Lung (tissue), 12 donors: Measurements from ENCODE around the gene TOPORS. TPM values are rescaled to one million over a fixed set of nuclear protein-coding genes. Genes with fewer than 3 reads are reported as not detected.

Experiments used
- ATAC-seq: fragments of 200-7000 bp; cut with Tn5 transposase; one replicate; pipeline ENCODE4 v1.9.1; 2020; ENCODE audit warnings: moderate number of reproducible peaks; ENCODE audit not compliant: insufficient read depth, low FRiP score
- DNase-seq, 3 donors: peaks; one replicate each; pipeline ENCODE4 v3.0.0-alpha.2; 2013 to 2017
- H3K27ac ChIP-seq, 2 donors: one replicate each; pipeline ENCODE4 v1.5.1; 2013; ENCODE audit warnings: mild to moderate bottlenecking in 2 of 2, moderate library complexity in 2 of 2, control low read depth in 1 of 2, inconsistent platforms in 1 of 2, low read depth in 1 of 2, low read length in 1 of 2
- H3K27me3 ChIP-seq, 3 donors: one replicate each; pipeline ENCODE4 v1.5.1; 2013; ENCODE audit warnings: low read length in 2 of 3; ENCODE audit not compliant: control insufficient read depth in 3 of 3, insufficient read depth in 3 of 3
- H3K36me3 ChIP-seq, 4 donors: one replicate each; pipeline ENCODE4 v1.5.1; 2013; ENCODE audit warnings: low read length in 4 of 4, mild to moderate bottlenecking in 1 of 4, moderate library complexity in 1 of 4; ENCODE audit not compliant: control insufficient read depth in 4 of 4, insufficient read depth in 4 of 4
- H3K4me1 ChIP-seq, 5 donors: one replicate each; pipeline ENCODE4 v1.5.1; 2013; ENCODE audit warnings: low read length in 5 of 5, mild to moderate bottlenecking in 2 of 5, moderate library complexity in 1 of 5; ENCODE audit not compliant: control insufficient read depth in 5 of 5, insufficient read depth in 5 of 5
- H3K4me3 ChIP-seq: one replicate; pipeline ENCODE4 v1.5.1; 2013; ENCODE audit warnings: mild to moderate bottlenecking, control low read depth, moderate library complexity
- H3K9ac ChIP-seq, 2 donors: one replicate each; pipeline ENCODE4 v1.5.1; 2013; ENCODE audit warnings: low read length in 2 of 2, control low read depth in 1 of 2; ENCODE audit not compliant: insufficient read depth in 1 of 2
- H3K9me3 ChIP-seq, 4 donors: one replicate each; pipeline ENCODE4 v1.5.1; 2013; ENCODE audit warnings: low read length in 3 of 4, mild to moderate bottlenecking in 1 of 4, moderate library complexity in 1 of 4; ENCODE audit not compliant: control insufficient read depth in 4 of 4, insufficient read depth in 3 of 4
- CTCF ChIP-seq: IDR thresholded peaks from 2 replicates; pipeline ENCODE4 v1.5.1; 2012; ENCODE audit warnings: mild to moderate bottlenecking; ENCODE audit errors: control extremely low read depth, extremely low read depth
- WGBS, 2 donors: extraction: QIAGEN DNeasy Blood & Tissue Kit; methylation state at CpG; one replicate each; pipeline ENCODE4 v1.1.7; 2013; 5-methylcytosine and 5-hydroxymethylcytosine counted together
- polyA plus RNA-seq, 2 donors: library from polyadenylated mRNA; stranded (reverse); fragments of 200-250 nt; gene quantifications; one replicate each; pipeline ENCODE4 v1.2.1, GENCODE V29; 2013
- total RNA-seq, 2 donors: library from RNA; depleted of rRNA in 1 of 2; stranded (reverse); fragments of >200 nt in 1 of 2; gene quantifications; one replicate each; pipeline ENCODE4 v1.2.1, GENCODE V29; 2014 to 2021
- donor health status: control.
- donor health status: control.
- donor health status: Bipolar disorder and iron deficiency.
- donor health status: healthy.
- donor health status: DM: yes; HTN: yes; CAD: no.

Gene TOPORS
- total and polyA plus RNA-seq, 4 donors, result 6.3 to 31.4 (median 9.2) TPM

- no peak overlapping the region for H3K4me3 ChIP-seq
- peaks cover 0 to 6% (median 2%) of the 10 kb centered on the region in 4 donors for H3K36me3 ChIP-seq
- ATAC-seq, result no peak
- no peak for TF ChIP-seq CTCF
- H3K9me3 ChIP-seq, result no peaks in the 10 kb centered on the region
- no peak overlapping the region for H3K9ac ChIP-seq
- DNase-seq, result no peak
- WGBS, 2 donors, result 93 to 98% methylated on average over 3 of the region's 3 CpGs
- H3K27me3 ChIP-seq, result no peaks in the 10 kb centered on the region
- no peak overlapping the region for H3K27ac ChIP-seq
- H3K4me1 ChIP-seq, result no peaks in the 10 kb centered on the region
Observed at GRCh38 chr9:32503008-32503407, 49.4 kb downstream of the TOPORS start.

- Histone ChIP-seq H3K36me3 (peaks cover 0 to 8% (median 3%) of the 10 kb centered on the region in 4 donors), H3K27ac (no peak overlapping the region), H3K27me3 (no peaks in the 10 kb centered on the region), H3K4me3 (no peak overlapping the region), H3K4me1 (no peaks in the 10 kb centered on the region), H3K9ac (no peak overlapping the region), H3K9me3 (no peaks in the 10 kb centered on the region)
- DNase-seq (no peak), ATAC-seq (no peak)
- no peak for TF ChIP-seq CTCF
- 76 to 80% methylated on average over 4 of the region's 4 CpGs for WGBS, 2 donors
Observed at GRCh38 chr9:32502464-32502863, 49.9 kb downstream of the TOPORS start.

GRCh38 chr9:32501868-32502267 is 50.5 kb downstream of the TOPORS start:
- Histone ChIP-seq H3K27me3 (no peaks in the 10 kb centered on the region), H3K4me1 (no peaks in the 10 kb centered on the region), H3K27ac (no peak overlapping the region), H3K4me3 (no peak overlapping the region), H3K9ac (no peak overlapping the region), H3K36me3 (peaks cover 0 to 8% (median 3%) of the 10 kb centered on the region in 4 donors), H3K9me3 (no peaks in the 10 kb centered on the region)
- no peak for TF ChIP-seq CTCF
- no peak for ATAC-seq
- DNase-seq, result no peak
- 92 to 94% methylated on average over 1 of the region's 1 CpG for WGBS, 2 donors

GRCh38 chr9:32500768-32501167 is 51.6 kb downstream of the TOPORS start:
- Histone ChIP-seq H3K36me3 (peaks cover 0 to 9% (median 3%) of the 10 kb centered on the region in 4 donors), H3K9me3 (no peaks in the 10 kb centered on the region)

More at GRCh38 chr9:32500768-32501167, 51.6 kb downstream of the TOPORS start:
- DNase-seq (no peak), ATAC-seq (no peak)
- H3K27me3 ChIP-seq, result no peaks in the 10 kb centered on the region
- H3K4me3 ChIP-seq, result no peak overlapping the region
- H3K9ac ChIP-seq, result no peak overlapping the region
- H3K27ac ChIP-seq, result no peak overlapping the region
- WGBS, 2 donors, result 55 to 87% methylated on average over 2 of the region's 2 CpGs
- H3K4me1 ChIP-seq, result no peaks in the 10 kb centered on the region
- TF ChIP-seq CTCF, result no peak
